ENCODE measurements around the gene FNTB.
"Not testable (repeated sequence)": the region's sequence is repeated elsewhere in the genome, so short reads cannot be mapped to it uniquely, and the experiment has no call there.

Gene FNTB

GRCh38 chr14:65026526-65026925, 39.8 kb downstream of the FNTB start:
- Histone ChIP-seq H2AFZ (ENCODE audit: low read length) (no peak overlapping the region), H3K4ac (ENCODE audit: low read length) (no peak overlapping the region), H2BK12ac (ENCODE audit: low read length) (no peak overlapping the region), H3K18ac (ENCODE audit: low read length) (no peak overlapping the region), H3K79me1 (ENCODE audit: low read depth, low read length) (no peaks in the 10 kb centered on the region), H3K4me1 (ENCODE audit: control insufficient read depth in 2 of 2, insufficient read depth in 1 of 2, low read depth in 1 of 2, low read length in 2 of 2) (no peaks in the 10 kb centered on the region), H2AK5ac (ENCODE audit: low read depth, low read length) (no peak overlapping the region), H3K27me3 (ENCODE audit: control insufficient read depth in 3 of 3, insufficient read depth in 3 of 3, low read depth in 1 of 3, low read length in 3 of 3) (no peaks in the 10 kb centered on the region), H2BK120ac (ENCODE audit: low read depth, low read length) (no peak overlapping the region), H3K4me2 (ENCODE audit: insufficient read depth, low read length, poor library complexity, severe bottlenecking) (no peak overlapping the region), H3K4me3 (ENCODE audit: low read length in 2 of 2) (no peak overlapping the region), H2BK5ac (ENCODE audit: low read length) (no peak overlapping the region), H2BK15ac (ENCODE audit: low read length) (no peak overlapping the region), H3K27ac (replicated peaks; ENCODE audit: low read length) (no peak overlapping the region), H4K91ac (ENCODE audit: low read depth, low read length, poor library complexity) (no peak overlapping the region), H3K23ac (ENCODE audit: low read depth, low read length, poor library complexity) (no peak overlapping the region), H4K8ac (ENCODE audit: low read depth, low read length) (no peak overlapping the region), H3K9me3 (replicated peaks in 1 of 2; ENCODE audit: control insufficient read depth in 2 of 2, insufficient read depth in 1 of 2, low read depth in 1 of 2, low read length in 2 of 2) (no peaks in the 10 kb centered on the region), H3K9ac (ENCODE audit: low read depth, low read length, poor library complexity) (no peak overlapping the region), H3K36me3 (replicated peaks in 1 of 2; ENCODE audit: control insufficient read depth in 2 of 2, insufficient read depth in 2 of 2, low read length in 2 of 2) (peaks cover 5 to 45% of the 10 kb centered on the region in 2 donors), H3K14ac (ENCODE audit: low read length) (no peak overlapping the region)
- no peak for DNase-seq (ENCODE audit: low spot score)
- no CpG with 5 or more reads among the region's 9 CpGs for WGBS, 2 donors (ENCODE audit: extremely low coverage in 2 of 2, insufficient read length in 2 of 2, insufficient replicate concordance in 1 of 2)

DNA sequence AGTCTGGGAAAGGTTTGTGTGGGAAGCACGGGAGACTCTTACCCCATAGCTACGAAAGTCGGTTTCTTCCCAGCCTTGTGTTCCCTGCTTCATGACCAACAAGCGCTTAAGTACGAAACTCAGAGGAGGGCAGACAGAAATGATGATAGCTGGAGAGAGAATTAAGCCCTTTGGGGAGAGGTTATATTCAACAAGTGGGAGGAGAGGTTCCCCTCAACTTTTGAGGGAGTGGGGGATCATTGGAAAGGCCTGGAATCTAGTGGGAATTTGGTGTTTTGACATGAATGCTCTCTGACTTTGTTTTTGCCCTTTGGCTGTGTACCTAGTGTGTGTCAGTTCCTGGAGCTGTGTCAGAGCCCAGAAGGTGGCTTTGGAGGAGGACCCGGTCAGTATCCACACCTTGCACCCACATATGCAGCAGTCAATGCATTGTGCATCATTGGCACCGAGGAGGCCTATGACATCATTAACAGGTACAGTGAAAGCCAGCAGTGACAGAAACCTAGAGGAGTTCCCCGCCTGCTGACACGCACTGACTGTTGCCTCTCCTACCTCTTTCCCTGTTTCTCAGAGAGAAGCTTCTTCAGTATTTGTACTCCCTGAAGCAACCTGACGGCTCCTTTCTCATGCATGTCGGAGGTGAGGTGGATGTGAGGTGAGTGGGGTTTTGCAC, 40.6 kb downstream of the FNTB start:
- no peak overlapping the region for H4K91ac ChIP-seq (ENCODE audit: low read depth, low read length, poor library complexity)
- no peak overlapping the region for H2BK5ac ChIP-seq (ENCODE audit: low read length)
- H3K4me1 ChIP-seq (ENCODE audit: control insufficient read depth in 2 of 2, insufficient read depth in 1 of 2, low read depth in 1 of 2, low read length in 2 of 2) = no peaks in the 10 kb centered on the region
- WGBS, 2 donors (ENCODE audit: extremely low coverage in 2 of 2, insufficient read length in 2 of 2, insufficient replicate concordance in 1 of 2) = no CpG with 5 or more reads among the region's 11 CpGs
- no peak overlapping the region for H2BK12ac ChIP-seq (ENCODE audit: low read length)
- no peak overlapping the region for H3K23ac ChIP-seq (ENCODE audit: low read depth, low read length, poor library complexity)
- H3K14ac ChIP-seq (ENCODE audit: low read length) = no peak overlapping the region
- no peak overlapping the region for H2BK15ac ChIP-seq (ENCODE audit: low read length)
- no peaks in the 10 kb centered on the region for H3K79me1 ChIP-seq (ENCODE audit: low read depth, low read length)
- H3K27ac ChIP-seq (replicated peaks; ENCODE audit: low read length) = no peak overlapping the region
- H2BK120ac ChIP-seq (ENCODE audit: low read depth, low read length) = no peak overlapping the region
- no peak for DNase-seq (ENCODE audit: low spot score)
- H3K4me3 ChIP-seq (ENCODE audit: low read length in 2 of 2) = no peak overlapping the region
- H3K18ac ChIP-seq (ENCODE audit: low read length) = no peak overlapping the region
- H3K27me3 ChIP-seq (ENCODE audit: control insufficient read depth in 3 of 3, insufficient read depth in 3 of 3, low read depth in 1 of 3, low read length in 3 of 3) = no peaks in the 10 kb centered on the region
- no peak overlapping the region for H2AFZ ChIP-seq (ENCODE audit: low read length)
- H2AK5ac ChIP-seq (ENCODE audit: low read depth, low read length) = no peak overlapping the region
- no peak overlapping the region for H3K4ac ChIP-seq (ENCODE audit: low read length)
- peaks cover 3 to 47% of the 10 kb centered on the region in 2 donors for H3K36me3 ChIP-seq (replicated peaks in 1 of 2; ENCODE audit: control insufficient read depth in 2 of 2, insufficient read depth in 2 of 2, low read length in 2 of 2)
- H3K9ac ChIP-seq (ENCODE audit: low read depth, low read length, poor library complexity) = no peak overlapping the region
- no peak overlapping the region for H4K8ac ChIP-seq (ENCODE audit: low read depth, low read length)
- H3K9me3 ChIP-seq (replicated peaks in 1 of 2; ENCODE audit: control insufficient read depth in 2 of 2, insufficient read depth in 1 of 2, low read depth in 1 of 2, low read length in 2 of 2) = no peaks in the 10 kb centered on the region
- H3K4me2 ChIP-seq (ENCODE audit: insufficient read depth, low read length, poor library complexity, severe bottlenecking) = no peak overlapping the region

DNA sequence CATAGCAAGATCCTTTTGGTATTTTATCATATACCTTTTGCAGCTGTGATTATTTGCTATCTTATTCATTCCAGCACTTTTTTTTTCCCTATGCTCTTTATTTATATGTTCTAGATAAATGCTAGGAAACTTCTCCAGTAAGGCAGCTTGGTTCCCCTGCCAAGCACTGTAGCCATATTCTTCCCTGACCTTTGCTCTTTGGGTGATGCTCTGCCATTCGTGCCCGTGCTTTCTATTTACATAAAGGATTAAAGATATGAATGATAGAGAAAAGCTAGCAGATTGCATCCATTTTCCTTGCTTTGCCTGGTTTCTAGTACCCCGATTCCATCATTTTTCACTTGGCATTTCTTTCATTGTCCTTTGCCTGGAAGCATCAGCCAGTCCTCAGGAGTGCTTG, 42.2 kb downstream of the FNTB start:
- Histone ChIP-seq H3K23ac (ENCODE audit: low read depth, low read length, poor library complexity) (no peak overlapping the region), H3K27me3 (ENCODE audit: control insufficient read depth in 3 of 3, insufficient read depth in 3 of 3, low read depth in 1 of 3, low read length in 3 of 3) (no peaks in the 10 kb centered on the region), H4K91ac (ENCODE audit: low read depth, low read length, poor library complexity) (no peak overlapping the region), H2BK12ac (ENCODE audit: low read length) (no peak overlapping the region), H3K27ac (replicated peaks; ENCODE audit: low read length) (no peak overlapping the region), H3K4me2 (ENCODE audit: insufficient read depth, low read length, poor library complexity, severe bottlenecking) (no peak overlapping the region), H3K4me3 (ENCODE audit: low read length in 2 of 2) (no peak overlapping the region), H3K36me3 (replicated peaks in 1 of 2; ENCODE audit: control insufficient read depth in 2 of 2, insufficient read depth in 2 of 2, low read length in 2 of 2) (peaks cover 6 to 56% of the 10 kb centered on the region in 2 donors), H3K14ac (ENCODE audit: low read length) (no peak overlapping the region), H2BK5ac (ENCODE audit: low read length) (no peak overlapping the region), H3K79me1 (ENCODE audit: low read depth, low read length) (no peaks in the 10 kb centered on the region), H2AK5ac (ENCODE audit: low read depth, low read length) (no peak overlapping the region), H2AFZ (ENCODE audit: low read length) (no peak overlapping the region), H2BK120ac (ENCODE audit: low read depth, low read length) (no peak overlapping the region), H3K9ac (ENCODE audit: low read depth, low read length, poor library complexity) (no peak overlapping the region), H4K8ac (ENCODE audit: low read depth, low read length) (no peak overlapping the region), H2BK15ac (ENCODE audit: low read length) (no peak overlapping the region), H3K4ac (ENCODE audit: low read length) (no peak overlapping the region), H3K18ac (ENCODE audit: low read length) (no peak overlapping the region), H3K9me3 (replicated peaks in 1 of 2; ENCODE audit: control insufficient read depth in 2 of 2, insufficient read depth in 1 of 2, low read depth in 1 of 2, low read length in 2 of 2) (no peaks in the 10 kb centered on the region), H3K4me1 (ENCODE audit: control insufficient read depth in 2 of 2, insufficient read depth in 1 of 2, low read depth in 1 of 2, low read length in 2 of 2) (no peaks in the 10 kb centered on the region)
- no CpG with 5 or more reads among the region's 3 CpGs for whole genome bisulfite sequencing, 2 donors (ENCODE audit: extremely low coverage in 2 of 2, insufficient read length in 2 of 2, insufficient replicate concordance in 1 of 2)
- no peak for DNase-seq (ENCODE audit: low spot score)

DNA sequence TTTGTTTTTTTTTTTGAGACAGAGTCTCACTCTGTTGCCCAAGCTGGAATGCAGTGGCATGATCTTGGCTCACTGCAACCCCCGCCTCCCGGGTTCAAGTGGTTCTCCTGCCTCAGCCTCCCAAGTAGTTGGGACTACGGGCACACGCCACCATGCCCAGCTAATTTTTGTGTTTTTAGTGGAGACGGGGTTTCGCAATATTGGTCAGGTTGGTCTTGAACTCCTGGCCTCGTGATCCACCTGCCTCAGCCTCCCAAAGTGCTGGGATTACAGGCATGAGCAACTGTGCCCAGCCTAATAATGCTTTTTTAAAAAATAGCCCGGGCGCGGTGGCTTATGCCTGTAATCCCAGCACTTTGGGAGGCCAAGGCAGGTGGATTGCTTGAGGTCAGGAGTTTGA, 44.6 kb downstream of the FNTB start:
- H2BK12ac ChIP-seq (ENCODE audit: low read length); H2BK120ac ChIP-seq (ENCODE audit: low read depth, low read length); H2BK15ac ChIP-seq (ENCODE audit: low read length); H3K9ac ChIP-seq (ENCODE audit: low read depth, low read length, poor library complexity); H3K79me1 ChIP-seq (ENCODE audit: low read depth, low read length); H2AFZ ChIP-seq (ENCODE audit: low read length); H4K91ac ChIP-seq (ENCODE audit: low read depth, low read length, poor library complexity); H3K4me3 ChIP-seq (ENCODE audit: low read length in 2 of 2); H3K4ac ChIP-seq (ENCODE audit: low read length); H3K23ac ChIP-seq (ENCODE audit: low read depth, low read length, poor library complexity); H3K4me2 ChIP-seq (ENCODE audit: insufficient read depth, low read length, poor library complexity, severe bottlenecking); H3K9me3 ChIP-seq (replicated peaks in 1 of 2; ENCODE audit: control insufficient read depth in 2 of 2, insufficient read depth in 1 of 2, low read depth in 1 of 2, low read length in 2 of 2); H3K27me3 ChIP-seq (ENCODE audit: control insufficient read depth in 3 of 3, insufficient read depth in 3 of 3, low read depth in 1 of 3, low read length in 3 of 3); H2AK5ac ChIP-seq (ENCODE audit: low read depth, low read length); H2BK5ac ChIP-seq (ENCODE audit: low read length); DNase-seq (ENCODE audit: low spot score); H3K18ac ChIP-seq (ENCODE audit: low read length); H3K27ac ChIP-seq (replicated peaks; ENCODE audit: low read length); H4K8ac ChIP-seq (ENCODE audit: low read depth, low read length); H3K4me1 ChIP-seq (ENCODE audit: control insufficient read depth in 2 of 2, insufficient read depth in 1 of 2, low read depth in 1 of 2, low read length in 2 of 2); H3K14ac ChIP-seq (ENCODE audit: low read length): not testable (repeated sequence)
- no CpG with 5 or more reads among the region's 10 CpGs for WGBS, 2 donors (ENCODE audit: extremely low coverage in 2 of 2, insufficient read length in 2 of 2, insufficient replicate concordance in 1 of 2)
- peaks cover 7 to 69% of the 10 kb centered on the region in 2 donors for H3K36me3 ChIP-seq (replicated peaks in 1 of 2; ENCODE audit: control insufficient read depth in 2 of 2, insufficient read depth in 2 of 2, low read length in 2 of 2)
